GM18505 (cell line): ENCODE data around the gene SORBS2.

Experiments
- ATAC-seq: cut with Tn5 transposase; IDR thresholded peaks from one replicate; pipeline ENCODE4 v1.9.1; 2021; ENCODE audit not compliant: unreplicated experiment
- POLR2A ChIP-seq: IDR thresholded peaks from 4 replicates; pipeline ENCODE4 v1.6.1; 2011; ENCODE audit warnings: borderline replicate concordance; ENCODE audit not compliant: insufficient read depth, insufficient read length; ENCODE audit errors: extremely low read depth

The SORBS2 gene

GRCh38 chr4:185780472-185780871 is 31.5 kb downstream of the SORBS2 start:
- ATAC-seq = no peak
- no peak for TF ChIP-seq POLR2A

- ATAC-seq = no peak
- TF ChIP-seq POLR2A = no peak
Observed at GRCh38 chr4:185779517-185779916, 32.5 kb downstream of the SORBS2 start.

DNA sequence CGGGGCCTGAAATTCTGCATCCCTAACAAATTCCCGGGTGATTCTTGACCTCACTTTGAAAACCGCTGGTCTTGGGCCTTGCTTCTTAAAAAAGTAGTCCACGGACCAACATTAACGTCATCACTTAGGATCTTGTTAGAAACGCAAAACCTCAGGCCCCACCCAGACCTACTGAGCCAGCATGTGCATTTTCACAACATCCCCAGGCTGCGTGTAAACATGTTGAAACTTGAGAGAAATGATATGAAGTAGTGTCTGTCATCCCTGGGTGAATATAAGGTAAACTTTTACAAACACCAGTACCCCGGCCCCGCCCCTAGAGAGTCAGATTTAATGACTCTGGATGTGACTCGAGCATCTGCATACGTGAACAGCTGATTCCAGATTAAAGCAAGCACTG is 33.7 kb downstream of the SORBS2 start:
- no peak for ATAC-seq
- TF ChIP-seq POLR2A = no peak

GRCh38 chr4:185775792-185776555 is 36.0 kb downstream of the SORBS2 start:
- ATAC-seq = no peak
- TF ChIP-seq POLR2A = no peak

- ATAC-seq = no peak
- TF ChIP-seq POLR2A = no peak
Observed at GRCh38 chr4:185774845-185775680, 36.9 kb downstream of the SORBS2 start.

GRCh38 chr4:185774131-185774653 is 37.8 kb downstream of the SORBS2 start:
- no peak for TF ChIP-seq POLR2A
- no peak for ATAC-seq

DNA sequence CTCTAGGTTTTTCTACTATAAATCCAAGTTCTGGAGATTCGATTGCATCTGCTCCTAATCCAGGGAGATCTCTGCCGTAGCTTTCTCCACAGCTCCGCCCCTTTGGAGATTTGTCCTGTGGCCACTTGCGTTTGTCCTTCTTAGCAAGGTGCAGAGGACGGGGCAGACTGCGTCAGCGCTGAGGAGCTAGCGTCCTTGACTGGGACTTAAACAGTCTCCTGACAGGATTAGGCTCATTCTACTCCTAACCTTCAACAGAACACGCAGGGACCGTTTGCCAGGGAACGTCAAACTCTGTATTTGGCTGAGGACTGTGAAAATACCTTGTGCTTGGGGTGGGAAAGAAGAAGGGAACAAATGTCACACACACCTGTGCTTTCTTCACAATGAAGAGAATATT is 38.6 kb downstream of the SORBS2 start:
- TF ChIP-seq POLR2A = no peak
- ATAC-seq = no peak

- ATAC-seq = no peak
- TF ChIP-seq POLR2A = no peak
Observed at GRCh38 chr4:185772391-185773093, 39.5 kb downstream of the SORBS2 start.

GRCh38 chr4:185771711-185772390 is 40.1 kb downstream of the SORBS2 start:
- no peak for TF ChIP-seq POLR2A
- no peak for ATAC-seq

DNA sequence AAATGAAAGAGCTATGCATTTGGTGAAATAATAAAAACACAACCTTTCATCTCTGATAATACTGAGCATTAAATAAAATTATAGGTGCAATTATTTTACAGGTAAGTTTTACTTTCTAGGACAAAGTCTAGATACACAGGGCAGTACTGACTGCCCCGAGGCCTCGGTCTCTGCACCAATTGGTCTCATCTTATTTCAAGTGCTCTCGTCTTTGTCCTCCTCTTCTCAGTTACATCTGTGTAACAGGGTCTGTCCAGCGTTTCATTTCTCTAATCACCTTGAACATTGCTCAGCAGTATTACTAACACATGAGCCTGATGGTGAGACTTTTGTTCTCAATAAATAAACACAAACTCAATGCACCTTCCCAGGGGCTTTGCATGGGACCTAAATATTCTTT is 44.5 kb downstream of the SORBS2 start:
- ATAC-seq = no peak
- TF ChIP-seq POLR2A = no peak

DNA sequence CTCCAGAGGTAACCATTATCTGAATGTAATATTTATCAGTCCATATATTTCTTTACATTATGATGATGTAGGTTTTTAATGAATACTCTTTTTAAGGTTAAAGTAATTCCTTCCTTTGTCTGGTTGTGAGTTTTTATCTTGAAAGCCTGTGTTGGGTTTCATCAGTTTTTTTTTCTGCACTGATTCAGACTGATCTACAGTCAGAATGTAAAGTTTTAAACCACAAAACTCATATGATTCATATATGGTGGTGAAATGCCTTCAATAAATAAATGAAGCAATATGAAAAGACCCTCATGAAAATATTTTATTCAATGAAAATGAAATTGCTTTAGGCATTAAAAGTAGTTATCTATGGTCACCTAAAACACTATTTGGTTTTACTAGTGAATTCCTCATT is 47.1 kb downstream of the SORBS2 start:
- ATAC-seq = no peak
- TF ChIP-seq POLR2A = no peak

- ATAC-seq = no peak
- no peak for TF ChIP-seq POLR2A
Observed at GRCh38 chr4:185761352-185762235, 50.4 kb downstream of the SORBS2 start.
